ENCODE measurements around the gene TICRR. TPM values are rescaled to one million over a fixed set of nuclear protein-coding genes. Genes with fewer than 3 reads are reported as not detected.
A peak's percentile ranks its signal among the peaks of the same experiment; 100 is the strongest.

Gene TICRR
- total RNA-seq, 4 donors from 2014 or later, result 0.76 to 1.5 (median 0.99) TPM

DNA sequence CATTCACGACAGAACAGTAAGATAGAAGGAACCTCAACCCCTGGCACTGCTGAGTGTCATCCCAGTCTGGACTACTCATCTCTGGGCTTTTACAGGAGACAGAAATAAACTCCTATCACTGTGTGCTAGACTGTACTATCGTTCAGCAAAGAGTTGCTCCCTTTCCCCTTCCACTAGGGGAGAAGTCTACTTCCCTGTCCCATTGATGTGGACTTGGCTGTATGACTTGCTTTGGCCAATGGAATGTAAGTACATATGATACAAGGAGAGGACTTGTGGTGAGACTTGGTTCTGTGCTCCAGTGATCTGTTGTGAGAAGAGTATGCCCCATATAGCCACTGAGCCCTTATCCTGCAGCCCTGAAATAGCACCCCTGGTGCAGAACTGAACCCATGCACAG lies 85.3 kb downstream of the TICRR start:
- Histone ChIP-seq H3K4me1 (peaks cover 19% of the 10 kb centered on the region), H3K4me3 (no peak overlapping the region), H3K36me3 (no peaks in the 10 kb centered on the region), H3K27me3 (peaks cover under 1% of the 10 kb centered on the region), H3K27ac (no peak overlapping the region), H3K9me3 (no peaks in the 10 kb centered on the region)
- WGBS, result 81% methylated on average over 2 of the region's 2 CpGs
- TF ChIP-seq POLR2AphosphoS5 (IDR thresholded peaks at IDR 0.05), result no peak
- no peak for TF ChIP-seq POLR2A (IDR thresholded peaks at IDR 0.05)
- TF ChIP-seq, protein P1, sequence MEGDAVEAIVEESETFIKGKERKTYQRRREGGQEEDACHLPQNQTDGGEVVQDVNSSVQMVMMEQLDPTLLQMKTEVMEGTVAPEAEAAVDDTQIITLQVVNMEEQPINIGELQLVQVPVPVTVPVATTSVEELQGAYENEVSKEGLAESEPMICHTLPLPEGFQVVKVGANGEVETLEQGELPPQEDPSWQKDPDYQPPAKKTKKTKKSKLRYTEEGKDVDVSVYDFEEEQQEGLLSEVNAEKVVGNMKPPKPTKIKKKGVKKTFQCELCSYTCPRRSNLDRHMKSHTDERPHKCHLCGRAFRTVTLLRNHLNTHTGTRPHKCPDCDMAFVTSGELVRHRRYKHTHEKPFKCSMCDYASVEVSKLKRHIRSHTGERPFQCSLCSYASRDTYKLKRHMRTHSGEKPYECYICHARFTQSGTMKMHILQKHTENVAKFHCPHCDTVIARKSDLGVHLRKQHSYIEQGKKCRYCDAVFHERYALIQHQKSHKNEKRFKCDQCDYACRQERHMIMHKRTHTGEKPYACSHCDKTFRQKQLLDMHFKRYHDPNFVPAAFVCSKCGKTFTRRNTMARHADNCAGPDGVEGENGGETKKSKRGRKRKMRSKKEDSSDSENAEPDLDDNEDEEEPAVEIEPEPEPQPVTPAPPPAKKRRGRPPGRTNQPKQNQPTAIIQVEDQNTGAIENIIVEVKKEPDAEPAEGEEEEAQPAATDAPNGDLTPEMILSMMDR (IDR thresholded peaks at IDR 0.05), result no peak
- no peak for TF ChIP-seq EP300 (IDR thresholded peaks at IDR 0.05)
- peak in 1 of 2 donors; percentile 3 for DNase-seq (ENCODE audit: low spot score in 2 of 2)

DNA sequence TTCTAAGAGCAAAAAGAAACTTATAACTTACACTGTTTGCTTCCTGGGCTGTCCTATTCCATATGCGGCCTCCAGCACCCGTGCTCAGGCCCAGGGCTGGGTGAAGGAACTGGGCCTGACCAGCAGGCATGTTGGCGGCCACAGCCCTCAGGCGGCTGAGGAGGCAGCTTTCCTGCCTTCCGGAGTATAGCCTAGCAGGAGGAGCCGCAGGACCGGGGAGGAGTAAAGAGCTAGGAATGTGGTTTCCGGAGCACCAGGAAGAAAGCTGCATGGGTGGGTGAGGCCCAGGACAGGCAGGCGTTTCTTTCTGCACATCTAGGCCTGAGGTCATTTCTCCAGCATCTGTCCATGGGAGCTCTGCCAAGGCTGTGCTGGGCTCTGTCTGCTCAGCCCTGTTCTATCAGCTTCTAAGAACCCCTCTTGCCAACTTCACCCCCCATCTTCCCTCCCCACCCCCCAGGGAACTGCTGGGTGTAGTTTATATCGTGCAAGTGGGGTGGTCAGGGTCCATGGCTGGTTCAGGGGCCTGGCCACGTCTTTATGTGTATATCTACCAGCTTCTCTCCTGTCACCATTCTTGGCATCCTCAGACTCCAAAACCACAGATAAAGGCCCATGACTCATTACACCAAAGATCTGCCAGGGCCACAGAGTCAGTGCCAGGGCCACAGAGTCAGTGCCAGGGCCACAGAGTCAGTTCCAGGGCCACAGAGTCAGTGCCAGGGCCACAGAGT lies 87.8 kb downstream of the TICRR start:
- Histone ChIP-seq H3K4me3 (no peak overlapping the region), H3K27ac (peak overlapping the region; percentile 83), H3K4me1 (peaks cover 25% of the 10 kb centered on the region), H3K36me3 (no peaks in the 10 kb centered on the region), H3K9me3 (no peaks in the 10 kb centered on the region), H3K27me3 (no peaks in the 10 kb centered on the region)
- WGBS, result 31% methylated on average over 11 of the region's 11 CpGs
- peak in 1 of 2 donors; percentile 83 for DNase-seq (ENCODE audit: low spot score in 2 of 2)
- no peak for TF ChIP-seq EP300 (IDR thresholded peaks at IDR 0.05)
- peak in 1 of 3 donors; percentile 26 for TF ChIP-seq POLR2AphosphoS5 (IDR thresholded peaks at IDR 0.05)
- no peak for TF ChIP-seq POLR2A (IDR thresholded peaks at IDR 0.05)

DNA sequence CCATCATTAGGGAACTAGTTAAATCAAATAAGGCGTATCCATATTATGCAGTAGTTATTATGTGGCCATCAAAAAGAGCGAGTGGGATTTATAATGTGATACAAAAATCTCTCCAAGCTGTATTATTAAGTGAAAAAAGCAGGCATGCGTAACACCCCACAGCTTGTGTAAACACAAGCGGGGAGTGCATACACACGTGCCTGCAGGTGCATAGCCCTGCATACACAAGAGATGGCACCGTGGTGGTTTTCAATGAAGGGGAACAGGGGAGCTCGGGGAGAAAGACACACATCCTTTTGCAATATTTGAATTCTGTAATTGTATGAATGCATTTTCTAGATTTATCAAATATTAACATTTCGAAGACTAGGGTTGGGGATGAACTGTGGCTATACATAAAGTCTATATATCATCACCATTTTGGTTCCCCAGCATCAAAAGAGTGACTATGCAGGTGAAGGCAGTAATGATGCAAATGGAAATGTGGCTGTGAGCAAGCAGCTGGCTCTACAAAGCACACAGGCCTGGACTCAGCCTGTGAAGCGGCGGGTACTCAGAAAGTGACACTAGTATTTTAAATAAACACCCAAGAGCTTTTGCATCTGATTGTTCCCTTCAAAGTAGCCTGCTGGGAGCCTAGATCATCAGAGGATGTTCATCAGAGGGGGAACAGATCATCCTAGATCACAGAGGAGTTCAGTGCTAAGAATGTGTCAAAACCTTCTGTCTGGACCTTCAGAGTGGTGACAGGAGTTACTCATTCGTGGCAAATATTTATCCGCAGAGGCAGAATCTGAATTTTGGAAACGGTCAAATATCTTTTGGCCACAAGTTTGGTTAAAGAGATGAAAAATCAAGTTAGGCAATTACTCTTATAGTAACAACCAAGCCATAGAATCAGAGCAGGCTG lies 89.4 kb downstream of the TICRR start:
- TF ChIP-seq POLR2AphosphoS5 (IDR thresholded peaks at IDR 0.05) (no peak), EP300 (IDR thresholded peaks at IDR 0.05) (no peak), POLR2A (IDR thresholded peaks at IDR 0.05) (no peak)
- TF ChIP-seq, protein P1 (IDR thresholded peaks at IDR 0.05), result no peak
- 87% methylated on average over 13 of the region's 13 CpGs for WGBS
- DNase-seq (ENCODE audit: low spot score in 2 of 2), result peak in 1 of 2 donors; percentile 8
- H3K36me3 ChIP-seq, result no peaks in the 10 kb centered on the region
- no peaks in the 10 kb centered on the region for H3K27me3 ChIP-seq
- peak overlapping the region; percentile 44 for H3K4me3 ChIP-seq
- H3K9me3 ChIP-seq, result no peaks in the 10 kb centered on the region
- H3K27ac ChIP-seq, result peak overlapping the region; percentile 89
- peaks cover 25% of the 10 kb centered on the region for H3K4me1 ChIP-seq

DNA sequence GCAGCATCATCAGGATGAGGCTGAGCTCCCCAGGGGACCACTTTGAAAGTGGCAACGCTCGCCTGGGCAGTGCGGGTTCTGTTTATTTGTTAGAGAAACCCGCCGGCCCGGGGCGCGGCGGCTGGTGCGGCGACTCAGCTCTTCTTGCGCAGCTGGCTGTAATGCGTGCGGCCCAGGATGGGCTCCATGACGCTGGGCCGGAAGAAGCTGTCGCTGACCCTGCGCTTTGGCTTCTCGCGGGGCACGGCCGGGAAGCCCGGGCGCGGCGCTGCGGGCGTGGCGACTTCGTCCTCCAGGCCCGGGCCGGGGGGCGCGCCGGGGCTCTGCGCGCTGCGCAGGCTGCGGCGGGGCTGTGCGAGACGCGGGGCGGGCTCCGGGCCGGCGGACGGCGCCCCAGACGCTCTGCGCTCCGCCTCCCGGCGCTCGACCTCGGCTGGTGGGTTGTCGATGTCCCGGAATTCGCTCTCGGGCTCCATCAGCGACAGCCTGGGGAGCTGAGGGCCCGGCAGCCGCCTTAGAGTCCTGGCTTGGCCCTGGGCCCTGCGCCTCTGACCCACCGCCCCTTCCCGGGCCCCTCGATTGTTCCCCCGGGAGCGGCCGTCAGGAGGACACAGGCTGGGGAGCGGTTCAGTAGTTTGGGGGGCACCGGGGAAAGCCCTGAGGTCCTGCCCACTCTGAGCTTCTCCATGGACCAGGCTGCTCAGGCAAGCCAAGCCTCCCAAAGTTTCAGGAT lies 90.3 kb downstream of the TICRR start:
- Histone ChIP-seq H3K36me3 (no peaks in the 10 kb centered on the region), H3K27ac (peak overlapping the region; percentile 89), H3K9me3 (no peaks in the 10 kb centered on the region), H3K27me3 (no peaks in the 10 kb centered on the region), H3K4me1 (peaks cover 25% of the 10 kb centered on the region), H3K4me3 (peak overlapping the region; percentile 44)
- peak in 1 of 2 donors; percentile 77 for DNase-seq (ENCODE audit: low spot score in 2 of 2)
- TF ChIP-seq POLR2A (IDR thresholded peaks at IDR 0.05) (peak in 1 of 2 donors; percentile 40), POLR2AphosphoS5 (IDR thresholded peaks at IDR 0.05) (no peak)
- WGBS, result 2% methylated on average over 35 of the region's 72 CpGs

DNA sequence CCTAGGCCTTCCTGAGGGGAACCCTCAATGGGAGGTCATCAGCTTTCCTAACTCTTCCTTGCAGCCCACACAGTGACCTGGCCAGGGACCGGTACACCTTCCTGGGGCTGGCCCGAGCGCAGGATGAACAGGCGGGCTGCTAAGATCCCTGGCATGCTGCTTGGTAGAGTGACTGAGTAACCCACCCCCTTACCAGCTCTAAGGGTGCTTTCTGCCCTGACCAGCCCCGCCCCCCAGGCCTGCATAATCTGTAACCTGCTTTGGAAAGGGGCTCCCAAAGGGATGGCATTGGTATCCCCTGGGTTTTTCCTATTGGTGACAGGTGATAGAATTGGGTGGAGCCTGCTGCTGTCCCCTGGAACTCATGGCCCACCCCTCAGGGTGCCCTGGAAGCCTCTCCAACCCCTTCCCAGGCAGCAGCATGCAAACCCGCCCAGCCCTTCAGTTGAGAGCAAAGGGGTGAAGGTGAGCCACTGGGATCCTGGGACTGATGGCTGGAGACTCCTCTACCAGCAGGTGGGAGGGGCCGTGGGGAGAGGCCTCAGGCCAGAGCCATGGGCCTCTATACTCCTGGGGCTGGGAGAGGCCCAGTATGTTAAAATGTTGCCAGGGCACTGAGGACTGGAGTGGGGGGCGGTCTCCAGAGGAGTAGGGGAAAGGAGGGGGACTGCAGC lies 91.1 kb downstream of the TICRR start:
- H3K27ac ChIP-seq, result peak overlapping the region; percentile 89
- H3K27me3 ChIP-seq, result no peaks in the 10 kb centered on the region
- peaks cover 25% of the 10 kb centered on the region for H3K4me1 ChIP-seq
- no peaks in the 10 kb centered on the region for H3K36me3 ChIP-seq
- no CpG with 5 or more reads among the region's 8 CpGs for WGBS
- DNase-seq (ENCODE audit: low spot score in 2 of 2), result no peak
- TF ChIP-seq POLR2AphosphoS5 (IDR thresholded peaks at IDR 0.05) (no peak), EP300 (IDR thresholded peaks at IDR 0.05) (no peak), POLR2A (IDR thresholded peaks at IDR 0.05) (no peak)
- TF ChIP-seq, protein P1 (IDR thresholded peaks at IDR 0.05), result no peak
- peak overlapping the region; percentile 44 for H3K4me3 ChIP-seq
- H3K9me3 ChIP-seq, result no peaks in the 10 kb centered on the region

All from suprapubic skin (tissue), 4 donors.